HepG2 (cell line): ENCODE results near the gene RHBDL1. TPM values are rescaled to one million over a fixed set of nuclear protein-coding genes. Genes with fewer than 3 reads are reported as not detected.

ENCODE experiments used
- GABPA ChIP-seq, 2 experiments: IDR thresholded peaks; 2 replicates each; pipeline ENCODE4 v1.6.1; 2011 to 2016; ENCODE audit warnings: low read depth in 2 of 2, low read length in 1 of 2, missing biosample characterization in 1 of 2, missing genetic modification characterization in 1 of 2
- HOXA3 ChIP-seq: sonication (generic); formaldehyde crosslinking; IDR thresholded peaks from 2 replicates; pipeline ENCODE4 v1.5.0; 2020; ENCODE audit warnings: missing genetic modification reagents
- KDM5B ChIP-seq: sonication (generic); formaldehyde crosslinking; IDR thresholded peaks from 2 replicates; pipeline ENCODE4 v1.4.0; 2020; ENCODE audit warnings: missing genetic modification reagents, mild to moderate bottlenecking, borderline replicate concordance
- PATZ1 ChIP-seq: sonication (generic); formaldehyde crosslinking; IDR thresholded peaks from 2 replicates; pipeline ENCODE4 v1.4.0; 2020; ENCODE audit warnings: missing genetic modification reagents
- POLR2AphosphoS5 ChIP-seq: IDR thresholded peaks from 2 replicates; pipeline ENCODE4 v1.6.1; 2012; ENCODE audit warnings: low read depth, low read length
- RAD21 ChIP-seq: fragments of 450-650 bp; formaldehyde crosslinking; IDR thresholded peaks from 2 replicates; pipeline ENCODE4 v1.5.0; 2020; ENCODE audit warnings: mild to moderate bottlenecking
- SAP130 ChIP-seq: IDR thresholded peaks from 2 replicates; pipeline ENCODE4 v1.6.1; 2016; ENCODE audit warnings: low read depth
- TRIM24 ChIP-seq: sonication (generic); formaldehyde crosslinking; IDR thresholded peaks from 2 replicates; pipeline ENCODE4 v1.8.0; 2022; ENCODE audit warnings: mild to moderate bottlenecking, missing genetic modification reagents
- UBTF ChIP-seq: sonication (generic); formaldehyde crosslinking; IDR thresholded peaks from 2 replicates; pipeline ENCODE4 v1.4.0; 2020; ENCODE audit warnings: mild to moderate bottlenecking, missing genetic modification reagents
- ZFP36L2 ChIP-seq: sonication (generic); formaldehyde crosslinking; IDR thresholded peaks from 2 replicates; pipeline ENCODE4 v1.4.0; 2020; ENCODE audit warnings: missing genetic modification reagents
- ZNF574 ChIP-seq: sonication (generic); formaldehyde crosslinking; IDR thresholded peaks from 2 replicates; pipeline ENCODE4 v1.4.0; 2020; ENCODE audit warnings: missing genetic modification reagents
- ZNF773 ChIP-seq: sonication (generic); formaldehyde crosslinking; IDR thresholded peaks from 2 replicates; pipeline ENCODE4 v1.4.0; 2020; ENCODE audit warnings: missing genetic modification reagents, borderline replicate concordance
- ZNF841 ChIP-seq: sonication (generic); formaldehyde crosslinking; IDR thresholded peaks from 2 replicates; pipeline ENCODE4 v1.8.1; 2023; ENCODE audit warnings: missing genetic modification reagents, borderline replicate concordance
- polyA plus RNA-seq, 8 experiments: library from polyadenylated mRNA; depleted of rRNA in 3 of 8; stranded (reverse) in 7 of 8; unstranded in 1 of 8; fragments of >200 nt; fragmentation: Illumina TruSeq in 4 of 8; extraction: Trizol in 4 of 8; gene quantifications; 2 replicates each; pipeline versions ENCODE4 v1.2.1 to v1.2.3, GENCODE V29; 2011 to 2016; ENCODE audit warnings: low read depth in 4 of 8, missing spikeins in 1 of 8, mixed read lengths in 1 of 8; ENCODE audit not compliant: insufficient read depth in 1 of 8
- total RNA-seq, 5 experiments: library from RNA; depleted of rRNA; stranded (reverse); fragments of >200 nt; fragmentation: Illumina TruSeq; extraction: Trizol; gene quantifications; 2 replicates each; pipeline ENCODE4 v1.2.3, GENCODE V29; 2016; ENCODE audit warnings: low read depth in 1 of 5
- TF ChIP-seq, protein P1 (sequence below): sonication (generic); formaldehyde crosslinking; IDR thresholded peaks from 2 replicates; pipeline ENCODE4 v1.4.0; 2020; ENCODE audit warnings: missing genetic modification reagents, borderline replicate concordance
- TF ChIP-seq, protein P2 (sequence below): sonication (generic); formaldehyde crosslinking; IDR thresholded peaks from 2 replicates; pipeline ENCODE4 v1.4.0; 2020; ENCODE audit warnings: mild to moderate bottlenecking, missing genetic modification reagents

RHBDL1 gene
- total and polyA plus RNA-seq, 2 of the 13 experiments (the other 11 are each of a cell fraction or from before 2014, with no cell fraction given): 1.8 to 3.8 TPM

DNA sequence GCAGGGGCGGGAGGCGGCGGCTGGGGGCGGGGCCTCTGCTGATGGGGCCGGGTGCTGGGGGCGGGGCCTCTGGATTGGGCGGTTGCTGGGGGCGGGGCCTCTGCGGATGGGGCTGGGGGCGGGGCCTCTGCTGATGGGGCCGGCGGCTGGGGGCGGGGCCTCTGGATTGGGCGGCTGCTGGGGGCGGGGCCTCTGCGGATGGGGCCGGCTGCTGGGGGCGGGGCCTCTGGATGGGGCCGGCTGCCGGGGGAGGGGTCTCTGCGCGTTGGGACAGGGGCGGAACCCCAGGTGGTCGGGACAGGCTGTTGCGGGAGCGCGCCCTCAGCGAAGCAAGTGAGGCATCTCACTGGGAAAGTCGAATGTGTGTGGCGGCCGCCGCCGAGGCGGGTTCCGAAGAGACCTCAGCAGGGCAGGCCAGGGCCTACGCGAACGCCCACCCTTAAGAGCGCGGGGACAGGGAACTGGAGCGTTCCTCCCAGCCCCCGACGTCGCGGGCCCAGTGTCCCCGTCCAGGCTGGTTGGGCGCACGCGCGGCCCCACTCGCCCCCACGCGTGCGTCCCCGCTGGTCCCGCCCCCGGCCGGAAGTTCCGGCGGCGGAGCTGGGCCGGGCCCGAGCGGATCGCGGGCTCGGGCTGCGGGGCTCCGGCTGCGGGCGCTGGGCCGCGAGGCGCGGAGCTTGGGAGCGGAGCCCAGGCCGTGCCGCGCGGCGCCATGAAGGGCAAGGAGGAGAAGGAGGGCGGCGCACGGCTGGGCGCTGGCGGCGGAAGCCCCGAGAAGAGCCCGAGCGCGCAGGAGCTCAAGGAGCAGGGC, 4.5 kb downstream of the RHBDL1 start, which contains the start of gene STUB1 (continued):
- TF ChIP-seq, protein P1, sequence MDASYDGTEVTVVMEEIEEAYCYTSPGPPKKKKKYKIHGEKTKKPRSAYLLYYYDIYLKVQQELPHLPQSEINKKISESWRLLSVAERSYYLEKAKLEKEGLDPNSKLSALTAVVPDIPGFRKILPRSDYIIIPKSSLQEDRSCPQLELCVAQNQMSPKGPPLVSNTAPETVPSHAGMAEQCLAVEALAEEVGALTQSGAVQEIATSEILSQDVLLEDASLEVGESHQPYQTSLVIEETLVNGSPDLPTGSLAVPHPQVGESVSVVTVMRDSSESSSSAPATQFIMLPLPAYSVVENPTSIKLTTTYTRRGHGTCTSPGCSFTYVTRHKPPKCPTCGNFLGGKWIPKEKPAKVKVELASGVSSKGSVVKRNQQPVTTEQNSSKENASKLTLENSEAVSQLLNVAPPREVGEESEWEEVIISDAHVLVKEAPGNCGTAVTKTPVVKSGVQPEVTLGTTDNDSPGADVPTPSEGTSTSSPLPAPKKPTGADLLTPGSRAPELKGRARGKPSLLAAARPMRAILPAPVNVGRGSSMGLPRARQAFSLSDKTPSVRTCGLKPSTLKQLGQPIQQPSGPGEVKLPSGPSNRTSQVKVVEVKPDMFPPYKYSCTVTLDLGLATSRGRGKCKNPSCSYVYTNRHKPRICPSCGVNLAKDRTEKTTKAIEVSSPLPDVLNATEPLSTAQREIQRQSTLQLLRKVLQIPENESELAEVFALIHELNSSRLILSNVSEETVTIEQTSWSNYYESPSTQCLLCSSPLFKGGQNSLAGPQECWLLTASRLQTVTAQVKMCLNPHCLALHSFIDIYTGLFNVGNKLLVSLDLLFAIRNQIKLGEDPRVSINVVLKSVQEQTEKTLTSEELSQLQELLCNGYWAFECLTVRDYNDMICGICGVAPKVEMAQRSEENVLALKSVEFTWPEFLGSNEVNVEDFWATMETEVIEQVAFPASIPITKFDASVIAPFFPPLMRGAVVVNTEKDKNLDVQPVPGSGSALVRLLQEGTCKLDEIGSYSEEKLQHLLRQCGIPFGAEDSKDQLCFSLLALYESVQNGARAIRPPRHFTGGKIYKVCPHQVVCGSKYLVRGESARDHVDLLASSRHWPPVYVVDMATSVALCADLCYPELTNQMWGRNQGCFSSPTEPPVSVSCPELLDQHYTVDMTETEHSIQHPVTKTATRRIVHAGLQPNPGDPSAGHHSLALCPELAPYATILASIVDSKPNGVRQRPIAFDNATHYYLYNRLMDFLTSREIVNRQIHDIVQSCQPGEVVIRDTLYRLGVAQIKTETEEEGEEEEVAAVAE (CRISPR knock-in tag): no peak
- TF ChIP-seq POLR2AphosphoS5 (peak; percentile 41), HOXA3 (CRISPR knock-in tag) (peak; percentile 39; the same call in 1 of the 2 replicates), TRIM24 (no peak), UBTF (CRISPR knock-in tag) (0 out of 2 replicates have a peak, but pooled peaks have one; percentile 4), KDM5B (CRISPR knock-in tag) (0 out of 2 replicates have a peak, but pooled peaks have one; percentile 26), PATZ1 (peak; percentile 74), GABPA (IDR thresholded peaks at IDR 0.05; ENCODE audit: low read depth, low read length) (peak; percentile 95), GABPA (CRISPR knock-in tag; IDR thresholded peaks at IDR 0.05; ENCODE audit: low read depth) (peak; percentile 61; the same call in 1 of the 2 replicates), ZNF841 (CRISPR knock-in tag) (no peak), ZFP36L2 (CRISPR knock-in tag) (no peak), RAD21 (CRISPR knock-in tag) (peak; percentile 50; the same call in 1 of the 2 replicates), ZNF773 (0 out of 2 replicates have a peak, but pooled peaks have one; percentile 76), ZNF574 (CRISPR knock-in tag) (peak; percentile 85), SAP130 (CRISPR knock-in tag) (peak; percentile 55; the same call in 1 of the 2 replicates)
- TF ChIP-seq, protein P2, sequence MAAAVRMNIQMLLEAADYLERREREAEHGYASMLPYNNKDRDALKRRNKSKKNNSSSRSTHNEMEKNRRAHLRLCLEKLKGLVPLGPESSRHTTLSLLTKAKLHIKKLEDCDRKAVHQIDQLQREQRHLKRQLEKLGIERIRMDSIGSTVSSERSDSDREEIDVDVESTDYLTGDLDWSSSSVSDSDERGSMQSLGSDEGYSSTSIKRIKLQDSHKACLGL (CRISPR knock-in tag): peak; percentile 38; the same call in 1 of the 2 replicates
